ENCODE results near the gene WBP2.

- TF ChIP-seq CTCF (conservative IDR thresholded peaks at IDR 0.05; ENCODE audit: low read length) (no peak), EZH2phosphoT487 (IDR thresholded peaks at IDR 0.05; ENCODE audit: borderline replicate concordance, low read depth, low read length) (no peak)
Observed at GRCh38 chr17:75825149-75825552, 30.0 kb downstream of the WBP2 start.

Measured in OCI-LY7 (cell line).